Measurements from ENCODE around the gene ZNF546.
A peak's percentile ranks its signal among the peaks of the same experiment; 100 is the strongest.

The ZNF546 gene

GRCh38 chr19:39987167-39987566, 9.7 kb upstream of the ZNF546 start:
- DNase-seq (ENCODE audit: low spot score) = no peak
- H3K27ac ChIP-seq = no peak overlapping the region
- no peak for TF ChIP-seq CTCF (IDR thresholded peaks at IDR 0.05)
- no peak overlapping the region for H3K4me3 ChIP-seq

DNA sequence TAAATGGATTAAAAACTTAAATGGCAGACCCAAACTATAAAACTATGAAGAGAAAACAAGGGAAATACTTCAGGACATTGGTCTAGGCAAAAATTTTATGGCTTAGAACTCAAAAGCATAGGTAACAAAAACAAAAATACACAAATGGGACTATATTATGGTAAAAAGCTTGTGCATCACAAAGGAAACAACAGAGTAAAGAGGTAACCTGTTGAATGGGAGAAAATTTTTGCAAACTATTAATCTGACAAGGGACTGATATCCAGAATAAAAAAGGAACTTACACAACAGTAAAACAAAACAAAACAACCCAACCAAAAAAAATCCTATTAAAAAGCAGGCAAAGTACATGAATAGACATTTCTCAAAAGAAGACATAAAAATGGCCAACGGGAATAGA, 9.3 kb upstream of the ZNF546 start:
- H3K4me3 ChIP-seq = no peak overlapping the region
- no peak for TF ChIP-seq CTCF (IDR thresholded peaks at IDR 0.05)
- no peak for DNase-seq (ENCODE audit: low spot score)
- H3K27ac ChIP-seq = no peak overlapping the region

DNA sequence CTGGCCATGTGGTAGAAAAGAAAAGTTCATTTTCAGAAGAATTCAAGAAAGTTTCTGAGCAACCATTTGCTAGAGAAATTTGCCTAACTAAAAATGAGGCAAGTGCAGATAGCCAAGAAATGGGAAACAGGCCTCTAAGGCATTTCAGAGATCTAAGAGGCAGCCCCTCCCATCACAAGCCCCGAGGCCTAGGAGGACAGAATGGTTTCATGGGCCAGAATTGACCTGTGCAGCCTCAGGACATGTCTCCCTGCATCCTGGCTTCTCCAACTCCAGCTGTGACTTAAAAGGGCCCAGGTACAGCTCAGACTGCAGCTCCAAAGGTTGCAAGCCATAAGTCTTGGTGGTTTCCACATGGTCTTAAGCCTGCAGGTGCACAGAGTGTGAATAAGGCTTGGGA, 3.3 kb upstream of the ZNF546 start:
- DNase-seq (ENCODE audit: low spot score) = no peak
- no peak overlapping the region for H3K27ac ChIP-seq
- TF ChIP-seq CTCF (IDR thresholded peaks at IDR 0.05) = no peak
- no peak overlapping the region for H3K4me3 ChIP-seq

- DNase-seq (ENCODE audit: low spot score) = no peak
- TF ChIP-seq CTCF (IDR thresholded peaks at IDR 0.05) = no peak
- Histone ChIP-seq H3K27ac (no peak overlapping the region), H3K4me3 (no peak overlapping the region)
Observed at GRCh38 chr19:39994361-39994760, 2.5 kb upstream of the ZNF546 start.

- H3K27ac ChIP-seq = no peak overlapping the region
- TF ChIP-seq CTCF (IDR thresholded peaks at IDR 0.05) = no peak
- DNase-seq (ENCODE audit: low spot score) = no peak
- H3K4me3 ChIP-seq = peak overlapping the region; percentile 81
Observed at GRCh38 chr19:39995794-39996193, 1.1 kb upstream of the ZNF546 start.

DNA sequence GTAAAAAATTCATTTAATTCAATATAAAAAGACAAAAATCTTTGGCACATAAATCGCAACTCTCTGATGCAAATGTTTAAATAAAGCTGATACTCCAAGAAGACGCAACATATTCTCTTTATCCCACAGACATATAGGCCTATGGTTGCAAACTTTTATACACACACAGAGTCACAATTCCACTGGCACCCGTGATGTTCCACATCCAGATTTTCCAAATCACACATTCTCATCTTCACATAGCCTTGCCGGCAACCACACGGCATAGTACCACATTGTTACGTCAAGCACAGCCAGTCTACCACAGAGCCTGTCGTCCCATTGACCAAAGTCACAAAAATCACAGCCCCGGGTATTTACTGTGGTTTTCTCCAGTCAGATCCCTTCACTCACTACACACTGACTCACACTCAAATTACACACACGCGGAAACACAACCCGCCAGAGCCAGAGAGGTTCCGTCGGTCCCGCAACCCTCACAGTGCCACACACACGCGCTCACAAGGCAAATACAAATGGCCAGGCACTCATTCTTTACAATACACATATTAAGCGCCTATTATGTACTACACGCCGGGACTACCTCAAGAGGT, 546 bp upstream of the ZNF546 start:
- no peak for DNase-seq (ENCODE audit: low spot score)
- Histone ChIP-seq H3K27ac (peak overlapping the region; percentile 71 to 93), H3K4me3 (peak overlapping the region; percentile 81)
- TF ChIP-seq CTCF (IDR thresholded peaks at IDR 0.05) = no peak

GRCh38 chr19:39997638-39998216, 867 bp downstream of the ZNF546 start:
- Histone ChIP-seq H3K4me3 (peak overlapping the region; percentile 81), H3K27ac (peak overlapping the region; percentile 71 to 93)
- TF ChIP-seq CTCF (IDR thresholded peaks at IDR 0.05) = no peak
- no peak for DNase-seq (ENCODE audit: low spot score)
